Upper lobe of left lung (tissue), 6 donors: ENCODE measurements around the gene RNF114. TPM values are rescaled to one million over a fixed set of nuclear protein-coding genes. Genes with fewer than 3 reads are reported as not detected.

Source experiments
- ATAC-seq, 2 donors: fragments of 200-7000 bp; cut with Tn5 transposase; one replicate each; pipeline ENCODE4 v1.9.1; 2022; ENCODE audit warnings: mild to moderate bottlenecking in 2 of 2, moderate library complexity in 2 of 2; ENCODE audit not compliant: low FRiP score in 2 of 2
- DNase-seq, 2 donors: peaks; one replicate each; pipeline ENCODE4 v3.0.0-alpha.2; 2019 to 2020
- H3K27ac ChIP-seq, 4 donors: fragments of 200-600 bp; sonication (generic); one replicate each; pipeline ENCODE4 v1.5.1; 2016 to 2019
- H3K27me3 ChIP-seq, 4 donors: fragments of 200-600 bp; sonication (generic); one replicate each; pipeline ENCODE4 v1.5.1; 2017 to 2019
- H3K36me3 ChIP-seq, 4 donors: fragments of 200-600 bp; sonication (generic); one replicate each; pipeline ENCODE4 v1.5.1; 2016 to 2019
- H3K4me1 ChIP-seq, 4 donors: fragments of 200-600 bp; sonication (generic); one replicate each; pipeline ENCODE4 v1.5.1; 2018 to 2019
- H3K4me3 ChIP-seq, 4 donors: fragments of 200-600 bp; sonication (generic); one replicate each; pipeline ENCODE4 v1.5.1; 2017 to 2019; ENCODE audit warnings: mild to moderate bottlenecking in 2 of 4, moderate library complexity in 1 of 4
- H3K9me3 ChIP-seq, 4 donors: fragments of 200-600 bp; sonication (generic); one replicate each; pipeline ENCODE4 v1.5.1; 2018 to 2019
- EP300 ChIP-seq, 4 donors: sonication (generic); formaldehyde crosslinking; IDR thresholded peaks; one replicate each; pipeline ENCODE4 v1.5.1; 2017; ENCODE audit warnings: antibody characterized with exemption in 4 of 4, control low read depth in 2 of 4
- POLR2A ChIP-seq, 4 donors: fragments of 450-650 bp; IDR thresholded peaks; one replicate each; pipeline ENCODE4 v1.5.1; 2016 to 2017; ENCODE audit warnings: antibody characterized with exemption in 4 of 4, mild to moderate bottlenecking in 2 of 4
- POLR2AphosphoS5 ChIP-seq, 2 donors: sonication (generic); formaldehyde crosslinking; IDR thresholded peaks; one replicate each; pipeline ENCODE4 v1.5.1; 2017; ENCODE audit warnings: antibody characterized with exemption in 2 of 2
- WGBS, 2 donors: methylation state at CpG; one replicate each; pipeline ENCODE4 v1.1.5; 2017 to 2018; 5-methylcytosine and 5-hydroxymethylcytosine counted together
- total RNA-seq, 6 donors: library from RNA; depleted of rRNA in 4 of 6; stranded (reverse); fragments of >200 nt in 4 of 6; gene quantifications; one replicate each; pipeline versions ENCODE4 v1.1.0 to v1.2.1, GENCODE V29; 2016 to 2021
- TF ChIP-seq, protein P1 (sequence below), 6 experiments: fragments of 450-650 bp in 4 of 6; fragments of 200-600 bp in 2 of 6; sonication (generic) in 2 of 6; IDR thresholded peaks; one replicate each; pipeline ENCODE4 v1.5.1; 2016 to 2019; ENCODE audit warnings: antibody characterized with exemption in 6 of 6
- donor health status: DM: no; HTN: no; CAD: no; lungs with moderate emphysema.
- donor health status: DM: no; HTN: yes; CAD: no; lungs with severe emphysema.

The RNF114 gene
- total RNA-seq, 6 donors from 2014 or later, result 72.4 to 248 (median 173) TPM

DNA sequence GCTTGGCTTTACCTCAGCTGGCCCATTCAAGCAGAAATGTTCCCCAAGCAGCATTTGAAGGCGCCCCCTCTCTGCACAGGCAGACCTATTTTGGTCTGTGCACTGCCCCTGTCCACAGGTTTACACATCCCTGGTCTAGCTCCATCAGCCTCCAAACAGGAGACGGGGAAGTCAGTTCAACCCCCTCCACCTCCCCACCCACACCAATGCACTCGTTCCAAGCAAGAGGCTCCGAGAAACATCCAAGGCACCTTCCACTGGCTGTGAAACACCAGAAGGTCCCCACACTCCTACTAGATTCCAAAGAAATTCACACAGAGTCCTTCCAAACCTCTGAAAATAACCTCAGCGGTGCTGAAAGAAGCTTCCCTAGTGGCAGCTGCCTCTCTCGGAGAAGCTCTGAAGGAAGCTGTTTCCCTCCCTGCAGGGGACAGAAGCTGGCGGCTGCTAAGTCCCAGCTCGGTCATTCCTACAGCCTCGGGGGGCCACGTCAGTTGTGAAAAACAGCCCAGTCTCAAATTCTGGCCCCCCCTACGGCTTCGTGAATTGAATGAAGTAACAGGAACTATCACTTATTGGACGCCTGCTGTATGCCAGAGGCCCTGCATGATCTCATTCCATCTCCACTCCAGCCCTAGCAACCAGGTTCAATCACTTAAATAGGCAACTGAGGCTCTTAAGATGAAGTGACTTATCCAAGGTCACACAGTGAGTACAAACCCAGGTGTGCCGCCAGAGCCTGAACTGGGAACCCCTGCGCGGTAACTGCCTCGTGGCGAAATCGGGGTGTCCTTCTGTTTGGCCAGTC is 21.7 kb upstream of the RNF114 start:
- ATAC-seq, result no peak
- WGBS, 2 donors, result 5 to 14% methylated on average over 12 to 19 of the region's 19 CpGs
- Histone ChIP-seq H3K36me3 (peaks cover 0 to 9% (median 3%) of the 10 kb centered on the region in 4 donors), H3K9me3 (no peaks in the 10 kb centered on the region), H3K4me3 (peak overlapping the region; percentile 78 to 95 (median 84)), H3K4me1 (peaks cover 27 to 48% (median 39%) of the 10 kb centered on the region in 4 donors), H3K27ac (peak overlapping the region; percentile 96 to 99 (median 98)), H3K27me3 (no peaks in the 10 kb centered on the region)
- TF ChIP-seq, protein P1, sequence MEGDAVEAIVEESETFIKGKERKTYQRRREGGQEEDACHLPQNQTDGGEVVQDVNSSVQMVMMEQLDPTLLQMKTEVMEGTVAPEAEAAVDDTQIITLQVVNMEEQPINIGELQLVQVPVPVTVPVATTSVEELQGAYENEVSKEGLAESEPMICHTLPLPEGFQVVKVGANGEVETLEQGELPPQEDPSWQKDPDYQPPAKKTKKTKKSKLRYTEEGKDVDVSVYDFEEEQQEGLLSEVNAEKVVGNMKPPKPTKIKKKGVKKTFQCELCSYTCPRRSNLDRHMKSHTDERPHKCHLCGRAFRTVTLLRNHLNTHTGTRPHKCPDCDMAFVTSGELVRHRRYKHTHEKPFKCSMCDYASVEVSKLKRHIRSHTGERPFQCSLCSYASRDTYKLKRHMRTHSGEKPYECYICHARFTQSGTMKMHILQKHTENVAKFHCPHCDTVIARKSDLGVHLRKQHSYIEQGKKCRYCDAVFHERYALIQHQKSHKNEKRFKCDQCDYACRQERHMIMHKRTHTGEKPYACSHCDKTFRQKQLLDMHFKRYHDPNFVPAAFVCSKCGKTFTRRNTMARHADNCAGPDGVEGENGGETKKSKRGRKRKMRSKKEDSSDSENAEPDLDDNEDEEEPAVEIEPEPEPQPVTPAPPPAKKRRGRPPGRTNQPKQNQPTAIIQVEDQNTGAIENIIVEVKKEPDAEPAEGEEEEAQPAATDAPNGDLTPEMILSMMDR (IDR thresholded peaks at IDR 0.05), result no peak
- no peak for TF ChIP-seq POLR2A (IDR thresholded peaks at IDR 0.05)
- TF ChIP-seq EP300 (IDR thresholded peaks at IDR 0.05), result no peak
- TF ChIP-seq POLR2AphosphoS5 (IDR thresholded peaks at IDR 0.05), result no peak
- no peak for DNase-seq

DNA sequence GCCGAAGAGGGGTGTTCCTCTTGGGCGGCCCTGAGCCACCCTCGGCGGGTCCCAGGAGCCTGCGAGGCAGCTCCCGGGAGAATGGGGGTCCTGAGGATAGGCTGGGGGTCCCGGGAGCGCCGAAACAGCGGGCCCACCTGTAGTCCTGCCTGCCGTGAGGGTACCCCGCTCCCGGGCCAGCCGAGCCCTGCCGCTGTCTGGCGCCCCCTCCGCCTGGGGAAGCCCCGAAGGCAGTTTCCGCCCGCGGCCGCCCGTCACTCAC is 21.1 kb upstream of the RNF114 start:
- WGBS, 2 donors, result 0% methylated on average over 4 of the region's 23 CpGs; no CpG with 5 or more reads in 1 of the 2 donors
- H3K27me3 ChIP-seq, result no peaks in the 10 kb centered on the region
- H3K4me1 ChIP-seq, result peaks cover 23 to 43% (median 36%) of the 10 kb centered on the region in 4 donors
- H3K4me3 ChIP-seq, result peak overlapping the region; percentile 78 to 95 (median 84)
- H3K36me3 ChIP-seq, result peaks cover 0 to 4% (median under 1%) of the 10 kb centered on the region in 4 donors
- H3K9me3 ChIP-seq, result no peaks in the 10 kb centered on the region
- peak overlapping the region; percentile 96 to 99 (median 98) for H3K27ac ChIP-seq
- DNase-seq (no peak), ATAC-seq (no peak)
- TF ChIP-seq, protein P1 (IDR thresholded peaks at IDR 0.05), result no peak
- no peak for TF ChIP-seq POLR2AphosphoS5 (IDR thresholded peaks at IDR 0.05)
- no peak for TF ChIP-seq POLR2A (IDR thresholded peaks at IDR 0.05)
- TF ChIP-seq EP300 (IDR thresholded peaks at IDR 0.05), result no peak

DNA sequence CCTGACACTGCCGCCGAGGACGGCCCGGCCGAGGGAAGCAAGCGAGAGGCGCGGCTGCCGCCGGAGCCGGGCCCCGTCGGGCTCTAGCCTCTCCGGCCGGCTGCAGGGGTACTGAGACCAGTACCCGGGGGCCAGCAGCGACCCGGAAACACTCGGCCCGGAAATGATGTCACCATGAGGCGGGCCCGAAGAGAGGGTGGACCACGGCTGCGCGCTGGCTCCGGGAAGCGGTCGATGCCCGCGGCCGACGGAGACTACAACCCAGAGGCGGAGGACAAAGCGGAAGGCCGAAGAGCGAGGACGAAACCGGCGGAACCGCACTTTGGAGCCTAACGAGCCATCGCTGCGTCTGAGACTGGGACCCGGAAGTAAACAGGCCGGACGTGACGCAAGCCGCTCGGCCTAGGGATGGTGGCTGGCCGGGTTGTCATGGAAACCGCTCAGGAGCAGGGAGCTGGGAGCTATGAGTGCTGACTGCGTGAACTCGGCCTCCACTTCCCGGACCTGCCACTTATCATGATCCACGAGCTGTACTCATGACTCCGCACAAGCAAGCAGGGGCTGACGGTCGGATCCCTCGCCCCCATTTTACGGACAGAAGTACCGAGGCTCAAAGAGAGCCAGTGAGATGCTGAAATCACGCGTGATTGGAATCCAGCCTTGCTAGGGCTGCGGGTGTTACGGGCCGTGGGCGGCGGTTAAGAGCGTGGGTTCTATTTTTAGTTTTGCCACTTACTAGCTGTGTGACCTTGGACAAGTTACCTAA is 20.6 kb upstream of the RNF114 start, which contains the start of gene SPATA2:
Gene SPATA2, minus strand, starts transcription at position 150 of the 766 bp plus-strand sequence. CDS start 7,039 bp downstream, outside the sequence.
- Histone ChIP-seq H3K27me3 (no peaks in the 10 kb centered on the region), H3K9me3 (no peaks in the 10 kb centered on the region), H3K36me3 (no peaks in the 10 kb centered on the region), H3K4me1 (peaks cover 20 to 43% (median 35%) of the 10 kb centered on the region in 4 donors), H3K27ac (peak within 1 kb of the TSS; percentile 96 to 99 (median 98)), H3K4me3 (peak within 1 kb of the TSS; percentile 78 to 95 (median 84))
- 0 to 1% methylated on average over 19 to 23 of the region's 69 CpGs for WGBS, 2 donors
- ATAC-seq (peak; percentile 93 to 97), DNase-seq (peak; percentile 95 to 98)
- TF ChIP-seq POLR2AphosphoS5 (IDR thresholded peaks at IDR 0.05) (peak; percentile 60 to 68), POLR2A (IDR thresholded peaks at IDR 0.05) (peak in 3 of 4 donors; percentile 63 to 84 (median 81)), EP300 (IDR thresholded peaks at IDR 0.05) (no peak)

DNA sequence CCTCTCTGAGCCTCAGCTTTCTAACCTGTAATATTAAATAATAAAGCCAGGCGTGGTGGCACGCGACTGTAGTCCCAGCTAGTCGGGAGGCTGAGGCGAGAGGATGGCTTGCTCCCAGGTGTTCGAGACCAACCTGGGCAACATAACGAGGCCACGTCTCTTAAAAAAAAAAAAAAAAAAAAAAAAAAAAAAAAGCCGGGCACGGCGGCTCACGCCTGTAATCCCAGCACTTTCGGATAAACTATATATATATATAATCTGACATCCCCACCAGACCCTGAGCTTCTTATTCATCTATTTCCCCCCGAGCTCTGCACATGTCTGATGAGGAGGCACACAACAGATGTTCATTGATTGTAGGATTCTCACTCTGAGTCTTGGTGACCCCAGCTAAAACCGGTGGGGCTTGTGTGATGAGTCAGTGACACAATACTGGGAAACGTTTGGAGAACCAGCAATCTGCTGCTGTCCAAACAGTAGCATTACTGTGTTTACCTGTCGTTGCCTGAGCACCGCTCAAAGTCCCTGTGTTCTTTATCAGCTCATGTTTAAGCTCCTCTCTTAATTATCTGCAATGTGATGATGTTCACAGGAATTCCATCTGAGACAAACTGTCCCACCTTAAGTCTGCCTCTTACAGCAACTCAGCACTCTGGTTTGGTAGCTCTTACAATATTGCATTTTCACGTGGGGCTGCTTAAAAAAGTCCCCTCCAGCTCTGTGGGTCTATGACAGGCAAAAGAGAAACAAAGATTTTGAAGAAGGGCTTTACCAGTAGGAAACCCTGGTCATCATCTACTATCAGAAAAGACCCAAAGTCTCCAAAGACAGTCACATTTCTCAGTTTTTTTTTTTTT is 19.8 kb upstream of the RNF114 start:
- TF ChIP-seq POLR2AphosphoS5 (IDR thresholded peaks at IDR 0.05), result no peak
- TF ChIP-seq, protein P1 (IDR thresholded peaks at IDR 0.05), result no peak
- TF ChIP-seq EP300 (IDR thresholded peaks at IDR 0.05), result no peak
- no peak for TF ChIP-seq POLR2A (IDR thresholded peaks at IDR 0.05)
- Histone ChIP-seq H3K4me3 (peak overlapping the region; percentile 78 to 95 (median 84)), H3K4me1 (peaks cover 20 to 43% (median 35%) of the 10 kb centered on the region in 4 donors), H3K27ac (peak overlapping the region; percentile 96 to 99 (median 98)), H3K27me3 (no peaks in the 10 kb centered on the region), H3K9me3 (no peaks in the 10 kb centered on the region), H3K36me3 (no peaks in the 10 kb centered on the region)
- WGBS, 2 donors, result 44 to 57% methylated on average over 19 of the region's 19 CpGs
- DNase-seq (no peak), ATAC-seq (peak; percentile 3 to 41)
